ENCODE results near the gene ITGA1.
A peak's percentile ranks its signal among the peaks of the same experiment; 100 is the strongest.

ITGA1 gene

GRCh38 chr5:52772668-52773067 is 15.0 kb upstream of the ITGA1 start:
- no peak for DNase-seq

- no peak for DNase-seq
These were observed 14.4 kb upstream of the ITGA1 start for GRCh38 chr5:52773342-52773741.

GRCh38 chr5:52774005-52774410 is 13.7 kb upstream of the ITGA1 start:
- no peak for DNase-seq

GRCh38 chr5:52776116-52776515 is 11.6 kb upstream of the ITGA1 start:
- no peak for DNase-seq

- DNase-seq: no peak
These were observed 10.5 kb upstream of the ITGA1 start for GRCh38 chr5:52777186-52777585.

GRCh38 chr5:52778781-52779180 is 8.9 kb upstream of the ITGA1 start:
- no peak for DNase-seq

GRCh38 chr5:52779213-52779612 is 8.5 kb upstream of the ITGA1 start:
- no peak for DNase-seq

GRCh38 chr5:52783226-52783959 is 4.3 kb upstream of the ITGA1 start:
- peak; percentile 74 for DNase-seq

GRCh38 chr5:52784737-52785136 is 3.0 kb upstream of the ITGA1 start:
- DNase-seq: no peak

GRCh38 chr5:52786391-52786790 is 1.3 kb upstream of the ITGA1 start:
- no peak for DNase-seq

GRCh38 chr5:52786949-52787599 is 642 bp upstream of the ITGA1 start:
- no peak for DNase-seq

GRCh38 chr5:52788505-52788821 is 747 bp downstream of the ITGA1 start:
- DNase-seq: no peak

GRCh38 chr5:52789378-52789777 is 1.7 kb downstream of the ITGA1 start:
- DNase-seq: no peak

GRCh38 chr5:52789851-52790250 is 2.1 kb downstream of the ITGA1 start:
- DNase-seq: no peak

GRCh38 chr5:52791366-52791765 is 3.6 kb downstream of the ITGA1 start:
- DNase-seq: peak; percentile 40

GRCh38 chr5:52794519-52794918 is 6.8 kb downstream of the ITGA1 start:
- no peak for DNase-seq

- DNase-seq: no peak
These were observed 8.3 kb downstream of the ITGA1 start for GRCh38 chr5:52796031-52796430.

- DNase-seq: no peak
These were observed 8.9 kb downstream of the ITGA1 start for GRCh38 chr5:52796516-52797103.

GRCh38 chr5:52798938-52799337 is 11.2 kb downstream of the ITGA1 start:
- no peak for DNase-seq

GRCh38 chr5:52799358-52799982 is 11.8 kb downstream of the ITGA1 start:
- peak; percentile 94 for DNase-seq

GRCh38 chr5:52799983-52800393 is 12.3 kb downstream of the ITGA1 start:
- DNase-seq: peak; percentile 93

GRCh38 chr5:52800394-52801213 is 12.9 kb downstream of the ITGA1 start:
- DNase-seq: peak; percentile 84

- DNase-seq: peak; percentile 41
These were observed 13.6 kb downstream of the ITGA1 start for GRCh38 chr5:52801329-52801728.

Data from fibroblast of skin of back (primary cell).